Measurements from ENCODE around the gene AP1S1. TPM values are rescaled to one million over a fixed set of nuclear protein-coding genes. Genes with fewer than 3 reads are reported as not detected.

Gene AP1S1
- total and polyA plus RNA-seq, 9 of the 15 experiments (the other 6 are each of a cell fraction or from before 2014, with no cell fraction given): 4.4 to 149 (median 89.4) TPM

- TF ChIP-seq VEZF1 (CRISPR knock-in tag; IDR thresholded peaks at IDR 0.05) (no peak), LEF1 (IDR thresholded peaks at IDR 0.05) (peak; percentile 52; the same call in 1 of the 2 replicates), RERE (CRISPR knock-in tag; IDR thresholded peaks at IDR 0.05; ENCODE audit: borderline replicate concordance) (no peak), TEAD4 (IDR thresholded peaks at IDR 0.05; ENCODE audit: low read length) (no peak), TEAD4 (CRISPR knock-in tag; IDR thresholded peaks at IDR 0.05; ENCODE audit: borderline replicate concordance) (no peak), ETV5 (CRISPR knock-in tag; IDR thresholded peaks at IDR 0.05; ENCODE audit: low read depth) (0 out of 2 replicates have a peak, but pooled peaks have one; percentile 37), ZNF76 (CRISPR knock-in tag; IDR thresholded peaks at IDR 0.05; ENCODE audit: borderline replicate concordance) (no peak), HBP1 (CRISPR knock-in tag; IDR thresholded peaks at IDR 0.05) (no peak), TAL1 (IDR thresholded peaks at IDR 0.05) (no peak), NR2C1 (IDR thresholded peaks at IDR 0.05) (no peak; the same call in none of the 2 replicates), NR2C1 (tag; IDR thresholded peaks at IDR 0.05) (peak; percentile 66; the same call in 1 of the 2 replicates), NCOA6 (IDR thresholded peaks at IDR 0.05) (no peak), DEAF1 (CRISPR knock-in tag; IDR thresholded peaks at IDR 0.05) (no peak), HEY1 (CRISPR knock-in tag; IDR thresholded peaks at IDR 0.05; ENCODE audit: borderline replicate concordance) (no peak), EWSR1 (IDR thresholded peaks at IDR 0.05; ENCODE audit: borderline replicate concordance, low read depth, partially characterized antibody) (no peak), NR3C1 (CRISPR knock-in tag; IDR thresholded peaks at IDR 0.05) (no peak)
- TF ChIP-seq, protein P1, sequence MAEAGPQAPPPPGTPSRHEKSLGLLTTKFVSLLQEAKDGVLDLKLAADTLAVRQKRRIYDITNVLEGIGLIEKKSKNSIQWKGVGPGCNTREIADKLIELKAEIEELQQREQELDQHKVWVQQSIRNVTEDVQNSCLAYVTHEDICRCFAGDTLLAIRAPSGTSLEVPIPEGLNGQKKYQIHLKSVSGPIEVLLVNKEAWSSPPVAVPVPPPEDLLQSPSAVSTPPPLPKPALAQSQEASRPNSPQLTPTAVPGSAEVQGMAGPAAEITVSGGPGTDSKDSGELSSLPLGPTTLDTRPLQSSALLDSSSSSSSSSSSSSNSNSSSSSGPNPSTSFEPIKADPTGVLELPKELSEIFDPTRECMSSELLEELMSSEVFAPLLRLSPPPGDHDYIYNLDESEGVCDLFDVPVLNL (CRISPR knock-in tag; IDR thresholded peaks at IDR 0.05; ENCODE audit: low read depth): no peak
Observed at GRCh38 chr7:101156866-101157589, 2.8 kb downstream of the AP1S1 start (continued).
